ENCODE results near the gene ROS1. TPM values are rescaled to one million over a fixed set of nuclear protein-coding genes. Genes with fewer than 3 reads are reported as not detected.
A peak's percentile ranks its signal among the peaks of the same experiment; 100 is the strongest.
"Not testable (repeated sequence)": the region's sequence is repeated elsewhere in the genome, so short reads cannot be mapped to it uniquely, and the experiment has no call there.

The ROS1 gene
- total RNA-seq, 1 experiment from 2014 or later: 0.43 TPM

- Histone ChIP-seq H3K36me3 (no peaks in the 10 kb centered on the region), H3K4me3 (no peak overlapping the region), H3K9me3 (no peaks in the 10 kb centered on the region)
Observed at GRCh38 chr6:117399126-117399525, 26.6 kb downstream of the ROS1 start.

GRCh38 chr6:117397536-117398227 lies 28.1 kb downstream of the ROS1 start:
- Histone ChIP-seq H3K9me3 (no peaks in the 10 kb centered on the region), H3K36me3 (no peaks in the 10 kb centered on the region), H3K27me3 (no peaks in the 10 kb centered on the region), H3K4me3 (no peak overlapping the region)
- no peak for DNase-seq

More at GRCh38 chr6:117399126-117399525, 26.6 kb downstream of the ROS1 start:
- H3K27me3 ChIP-seq: no peaks in the 10 kb centered on the region
- DNase-seq: no peak

GRCh38 chr6:117396228-117396627 lies 29.5 kb downstream of the ROS1 start:
- Histone ChIP-seq H3K4me3 (no peak overlapping the region), H3K9me3 (no peaks in the 10 kb centered on the region), H3K36me3 (no peaks in the 10 kb centered on the region), H3K27me3 (no peaks in the 10 kb centered on the region)
- DNase-seq: no peak

GRCh38 chr6:117395164-117395563 lies 30.6 kb downstream of the ROS1 start:
- H3K27me3 ChIP-seq: no peaks in the 10 kb centered on the region
- no peak overlapping the region for H3K4me3 ChIP-seq
- no peaks in the 10 kb centered on the region for H3K36me3 ChIP-seq
- DNase-seq: no peak
- H3K9me3 ChIP-seq: no peaks in the 10 kb centered on the region

GRCh38 chr6:117393045-117393444 lies 32.7 kb downstream of the ROS1 start:
- no peaks in the 10 kb centered on the region for H3K36me3 ChIP-seq
- no peaks in the 10 kb centered on the region for H3K9me3 ChIP-seq
- DNase-seq: no peak
- no peaks in the 10 kb centered on the region for H3K27me3 ChIP-seq
- no peak overlapping the region for H3K4me3 ChIP-seq

- H3K9me3 ChIP-seq: no peaks in the 10 kb centered on the region
- H3K36me3 ChIP-seq: no peaks in the 10 kb centered on the region
- H3K4me3 ChIP-seq: no peak overlapping the region
- no peak for DNase-seq
- no peaks in the 10 kb centered on the region for H3K27me3 ChIP-seq
Observed at GRCh38 chr6:117391874-117392583, 33.7 kb downstream of the ROS1 start.

GRCh38 chr6:117389227-117390057 lies 36.3 kb downstream of the ROS1 start:
- no peaks in the 10 kb centered on the region for H3K27me3 ChIP-seq
- peak; percentile 6 for DNase-seq
- H3K36me3 ChIP-seq: no peaks in the 10 kb centered on the region
- H3K4me3 ChIP-seq: no peak overlapping the region
- no peaks in the 10 kb centered on the region for H3K9me3 ChIP-seq

- Histone ChIP-seq H3K9me3 (no peaks in the 10 kb centered on the region), H3K36me3 (no peaks in the 10 kb centered on the region), H3K4me3 (no peak overlapping the region), H3K27me3 (no peaks in the 10 kb centered on the region)
- no peak for DNase-seq
Observed at GRCh38 chr6:117387454-117387974, 38.2 kb downstream of the ROS1 start.

GRCh38 chr6:117384659-117385058 lies 41.1 kb downstream of the ROS1 start:
- DNase-seq: no peak
- Histone ChIP-seq H3K27me3 (no peaks in the 10 kb centered on the region), H3K9me3 (no peaks in the 10 kb centered on the region), H3K4me3 (no peak overlapping the region), H3K36me3 (no peaks in the 10 kb centered on the region)

- Histone ChIP-seq H3K36me3 (no peaks in the 10 kb centered on the region), H3K4me3 (no peak overlapping the region), H3K27me3 (no peaks in the 10 kb centered on the region), H3K9me3 (no peaks in the 10 kb centered on the region)
- no peak for DNase-seq
Observed at GRCh38 chr6:117381749-117382148, 44.0 kb downstream of the ROS1 start.

- H3K4me3 ChIP-seq: no peak overlapping the region
- peaks cover 7% of the 10 kb centered on the region for H3K9me3 ChIP-seq
- H3K27me3 ChIP-seq: no peaks in the 10 kb centered on the region
- DNase-seq: no peak
- H3K36me3 ChIP-seq: no peaks in the 10 kb centered on the region
Observed at GRCh38 chr6:117380298-117380697, 45.4 kb downstream of the ROS1 start.

- H3K27me3 ChIP-seq: no peaks in the 10 kb centered on the region
- peaks cover 9% of the 10 kb centered on the region for H3K9me3 ChIP-seq
- H3K36me3 ChIP-seq: no peaks in the 10 kb centered on the region
- DNase-seq: no peak
- no peak overlapping the region for H3K4me3 ChIP-seq
Observed at GRCh38 chr6:117375446-117375845, 50.3 kb downstream of the ROS1 start.

GRCh38 chr6:117373211-117373813 lies 52.4 kb downstream of the ROS1 start:
- no peaks in the 10 kb centered on the region for H3K36me3 ChIP-seq
- H3K9me3 ChIP-seq: peaks cover 9% of the 10 kb centered on the region
- H3K4me3 ChIP-seq: no peak overlapping the region
- DNase-seq: no peak
- no peaks in the 10 kb centered on the region for H3K27me3 ChIP-seq

- not testable (repeated sequence) for H3K36me3 ChIP-seq, H3K27me3 ChIP-seq, H3K9me3 ChIP-seq, DNase-seq, H3K4me3 ChIP-seq
Observed at GRCh38 chr6:117372289-117372688, 53.5 kb downstream of the ROS1 start.

GRCh38 chr6:117371492-117371891 lies 54.2 kb downstream of the ROS1 start:
- Histone ChIP-seq H3K36me3 (no peaks in the 10 kb centered on the region), H3K9me3 (peaks cover 9% of the 10 kb centered on the region), H3K4me3 (no peak overlapping the region), H3K27me3 (no peaks in the 10 kb centered on the region)
- DNase-seq: no peak

- Histone ChIP-seq H3K4me3 (no peak overlapping the region), H3K9me3 (no peaks in the 10 kb centered on the region), H3K27me3 (no peaks in the 10 kb centered on the region), H3K36me3 (no peaks in the 10 kb centered on the region)
- no peak for DNase-seq
Observed at GRCh38 chr6:117359581-117359980, 66.2 kb downstream of the ROS1 start.

- Histone ChIP-seq H3K4me3 (no peak overlapping the region), H3K9me3 (no peaks in the 10 kb centered on the region), H3K36me3 (no peaks in the 10 kb centered on the region), H3K27me3 (no peaks in the 10 kb centered on the region)
- no peak for DNase-seq
Observed at GRCh38 chr6:117354671-117355070, 71.1 kb downstream of the ROS1 start.
